HepG2 (cell line): ENCODE data around the gene ABI3BP. TPM values are rescaled to one million over a fixed set of nuclear protein-coding genes. Genes with fewer than 3 reads are reported as not detected.

Experiments
- ATAC-seq: fragments of 200-7000 bp; cut with Tn5 transposase; 3 replicates; pipeline ENCODE4 v1.9.1; 2020; ENCODE audit warnings: mild to moderate bottlenecking, moderate library complexity
- BruUV-seq: library from RNA; stranded (reverse); fragments of 400-500 nt; replicated peaks from 2 replicates; lab custom pipeline; 2021; lab: Mats Ljungman, UMichigan
- CTCF ChIA-PET: fragments of 300-600 bp; formaldehyde crosslinking; extraction: SDS; loops from one replicate; lab custom pipeline; 2021; ENCODE audit warnings: low total read pairs, inconsistent platforms, low intra/inter-chr PET ratio; lab: Yijun Ruan, JAX
- POLR2A ChIA-PET: fragments of 350-600 bp; sonication (Branson Sonifier 250); formaldehyde crosslinking; loops from one replicate; lab custom pipeline; 2020; ENCODE audit warnings: antibody characterized with exemption, inconsistent platforms; lab: Yijun Ruan, JAX
- DNase-seq: peaks from one replicate; pipeline ENCODE4 v3.0.0-alpha.2; 2015; ENCODE audit warnings: low spot score
- FAIRE-seq: peaks from 3 replicates; lab custom pipeline; 2011; peaks lifted over from hg19 to GRCh38; lab: Jason Lieb, UNC
- H2AFZ ChIP-seq: one replicate; pipeline ENCODE4 v1.6.1; 2011; ENCODE audit warnings: low read length, inconsistent platforms
- H3K27ac ChIP-seq: fragments of 300-600 bp; 3 replicates; pipeline ENCODE4 v1.8.0; 2011; ENCODE audit warnings: mixed run types, mild to moderate bottlenecking, mixed read lengths, low read length, inconsistent platforms; ENCODE audit not compliant: insufficient read depth; ENCODE audit errors: extremely low read length
- H3K27me3 ChIP-seq, 2 experiments: fragments of 200-600 bp in 1 of 2; 2 replicates in 1 of 2; 3 replicates in 1 of 2; pipeline versions ENCODE4 v1.6.0 to v1.8.0; 2011; ENCODE audit warnings: low read length in 2 of 2, mild to moderate bottlenecking in 2 of 2, moderate library complexity in 2 of 2, inconsistent platforms in 1 of 2; ENCODE audit not compliant: insufficient read depth in 2 of 2, control insufficient read depth in 1 of 2
- H3K36me3 ChIP-seq, 2 experiments: fragments of 200-600 bp in 1 of 2; replicated peaks in 1 of 2; 2 replicates in 1 of 2; 3 replicates in 1 of 2; pipeline versions ENCODE4 v1.5.1 to v1.8.0; 2011; ENCODE audit warnings: low read length in 2 of 2, inconsistent platforms in 1 of 2; ENCODE audit not compliant: insufficient read depth in 2 of 2, control insufficient read depth in 1 of 2
- H3K4me1 ChIP-seq: 2 replicates; pipeline ENCODE4 v1.5.1; 2012; ENCODE audit warnings: low read length, inconsistent platforms; ENCODE audit not compliant: insufficient read depth
- H3K4me2 ChIP-seq: 2 replicates; pipeline ENCODE4 v1.6.0; 2011; ENCODE audit warnings: low read depth, low read length, inconsistent platforms
- H3K4me3 ChIP-seq, 3 experiments: fragments of 200-600 bp in 1 of 3; sonication (generic), shearing (Covaris generic) in 1 of 3; replicated peaks in 1 of 3; 2 replicates each; pipeline ENCODE4 v1.5.1; 2011 to 2016; ENCODE audit warnings: low read length in 3 of 3, inconsistent platforms in 2 of 3, low read depth in 2 of 3, mild to moderate bottlenecking in 2 of 3, control low read depth in 1 of 3, mixed read lengths in 1 of 3; ENCODE audit not compliant: insufficient read depth in 1 of 3
- H3K79me2 ChIP-seq: one replicate; pipeline ENCODE4 v1.6.1; 2011; ENCODE audit warnings: low read length, inconsistent platforms; ENCODE audit not compliant: insufficient read depth
- H3K9ac ChIP-seq: 2 replicates; pipeline ENCODE4 v1.6.0; 2011; ENCODE audit warnings: mild to moderate bottlenecking, low read depth, low read length, inconsistent platforms; ENCODE audit not compliant: insufficient read depth
- H3K9me3 ChIP-seq: 2 replicates; pipeline ENCODE4 v1.5.1; 2012; ENCODE audit warnings: mild to moderate bottlenecking, low read length
- H4K20me1 ChIP-seq: 2 replicates; pipeline ENCODE4 v1.6.0; 2011; ENCODE audit warnings: inconsistent platforms, mild to moderate bottlenecking, low read length, moderate library complexity; ENCODE audit not compliant: insufficient read depth
- FLYWCH1 ChIP-seq: sonication (generic); formaldehyde crosslinking; IDR thresholded peaks from 2 replicates; pipeline ENCODE4 v1.8.1; 2023; ENCODE audit warnings: mild to moderate bottlenecking, missing genetic modification reagents
- FOXK2 ChIP-seq: fragments of 450-650 bp; IDR thresholded peaks from 2 replicates; pipeline ENCODE4 v1.6.1; 2016
- GABPA ChIP-seq, 2 experiments: IDR thresholded peaks; 2 replicates each; pipeline ENCODE4 v1.6.1; 2011 to 2016; ENCODE audit warnings: low read depth in 2 of 2, low read length in 1 of 2, missing biosample characterization in 1 of 2, missing genetic modification characterization in 1 of 2
- HOXA5 ChIP-seq: sonication (generic); formaldehyde crosslinking; IDR thresholded peaks from 2 replicates; pipeline ENCODE4 v1.4.0; 2020; ENCODE audit warnings: missing genetic modification reagents
- JARID2 ChIP-seq: sonication (generic); formaldehyde crosslinking; IDR thresholded peaks from 2 replicates; pipeline ENCODE4 v1.8.1; 2023; ENCODE audit warnings: missing genetic modification reagents, inconsistent platforms; ENCODE audit not compliant: insufficient replicate concordance
- KLF12 ChIP-seq: sonication (generic); formaldehyde crosslinking; IDR thresholded peaks from 2 replicates; pipeline ENCODE4 v1.4.0; 2020; ENCODE audit warnings: missing genetic modification reagents, borderline replicate concordance
- ONECUT2 ChIP-seq: sonication (generic); formaldehyde crosslinking; IDR thresholded peaks from 2 replicates; pipeline ENCODE4 v1.4.0; 2020; ENCODE audit warnings: missing genetic modification reagents
- ZBTB8A ChIP-seq: sonication (generic); formaldehyde crosslinking; IDR thresholded peaks from 2 replicates; pipeline ENCODE4 v1.4.0; 2020; ENCODE audit warnings: mild to moderate bottlenecking, low read depth, missing genetic modification reagents, borderline replicate concordance
- ZNF317 ChIP-seq: sonication (generic); formaldehyde crosslinking; IDR thresholded peaks from 2 replicates; pipeline ENCODE4 v1.5.0; 2020; ENCODE audit warnings: mild to moderate bottlenecking, missing genetic modification reagents
- ZNF496 ChIP-seq: sonication (generic); formaldehyde crosslinking; IDR thresholded peaks from 2 replicates; pipeline ENCODE4 v1.8.1; 2023; ENCODE audit warnings: mild to moderate bottlenecking, moderate library complexity, missing genetic modification reagents; ENCODE audit not compliant: insufficient replicate concordance
- ZNF780A ChIP-seq: sonication (generic); formaldehyde crosslinking; IDR thresholded peaks from 2 replicates; pipeline ENCODE4 v1.8.0; 2022; ENCODE audit warnings: mild to moderate bottlenecking, missing genetic modification reagents, moderate library complexity
- WGBS: methylation state at CpG from one replicate; pipeline ENCODE4 v1.1.6; 2017; ENCODE audit warnings: low lambda C conversion rate; 5-methylcytosine and 5-hydroxymethylcytosine counted together
- in situ Hi-C: cut with HindIII; loops from 2 replicates; pipeline ENCODE4 v1.10.0; 2017; ENCODE audit warnings: low pct_unique_long_range_greater_than_20kb; ENCODE audit not compliant: extremely low pct_ligation_motif_present
- intact Hi-C: fragments of 100-400 bp; cut with micrococcal nuclease; formaldehyde crosslinking; loops from one replicate; pipeline ENCODE4 v1.10.0; 2022; ENCODE audit not compliant: unreplicated experiment
- polyA plus RNA-seq, 8 experiments: library from polyadenylated mRNA; depleted of rRNA in 3 of 8; stranded (reverse) in 7 of 8; unstranded in 1 of 8; fragments of >200 nt; fragmentation: Illumina TruSeq in 4 of 8; extraction: Trizol in 4 of 8; gene quantifications; 2 replicates each; pipeline versions ENCODE4 v1.2.1 to v1.2.3, GENCODE V29; 2011 to 2016; ENCODE audit warnings: low read depth in 4 of 8, missing spikeins in 1 of 8, mixed read lengths in 1 of 8; ENCODE audit not compliant: insufficient read depth in 1 of 8
- total RNA-seq, 5 experiments: library from RNA; depleted of rRNA; stranded (reverse); fragments of >200 nt; fragmentation: Illumina TruSeq; extraction: Trizol; gene quantifications; 2 replicates each; pipeline ENCODE4 v1.2.3, GENCODE V29; 2016; ENCODE audit warnings: low read depth in 1 of 5
- TF ChIP-seq, protein P1 (sequence below): sonication (generic); formaldehyde crosslinking; IDR thresholded peaks from 2 replicates; pipeline ENCODE4 v1.4.0; 2020; ENCODE audit warnings: mild to moderate bottlenecking, missing genetic modification reagents
- TF ChIP-seq, protein P2 (sequence below): sonication (generic); formaldehyde crosslinking; IDR thresholded peaks from 2 replicates; pipeline ENCODE4 v1.9.0; 2021; ENCODE audit warnings: missing genetic modification reagents, borderline replicate concordance
- TF ChIP-seq, protein P3 (sequence below): sonication (generic); formaldehyde crosslinking; conservative IDR thresholded peaks from 2 replicates; pipeline ENCODE4 v1.8.0; 2022; ENCODE audit warnings: mild to moderate bottlenecking, moderate library complexity, missing genetic modification reagents

The ABI3BP gene
- total and polyA plus RNA-seq, 2 of the 13 experiments (the other 11 are each of a cell fraction or from before 2014, with no cell fraction given): not detected

DNA sequence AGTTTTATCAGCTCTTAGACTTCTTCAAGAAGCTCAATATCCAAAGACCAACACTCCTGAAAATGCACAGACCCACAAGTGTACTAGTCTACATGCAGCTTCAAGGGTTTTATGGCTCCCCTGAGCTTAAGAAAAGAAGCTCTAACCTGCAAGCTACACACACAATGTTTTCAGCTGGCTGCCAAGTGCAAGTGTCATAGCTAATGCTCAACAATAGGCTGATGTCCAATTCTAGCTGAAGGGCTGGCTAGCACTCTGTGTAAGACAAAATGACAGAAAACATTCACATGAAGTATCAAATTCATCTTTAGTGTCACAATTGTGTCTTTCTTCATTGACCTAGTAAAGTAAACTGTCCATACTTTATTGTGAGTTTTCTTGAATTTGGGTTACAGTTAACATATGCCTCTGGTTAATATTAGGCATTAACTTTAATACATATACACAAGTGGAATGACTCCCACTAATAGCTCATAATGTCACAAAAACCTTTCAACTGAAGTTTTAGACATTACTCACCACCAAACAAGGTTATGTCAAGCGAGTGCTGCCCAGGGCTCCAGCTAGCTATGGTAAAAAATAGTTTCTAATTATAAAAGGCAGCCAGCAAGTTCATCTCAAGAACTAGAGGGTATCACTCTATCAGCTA lies 15.1 kb downstream of the ABI3BP start:
- Histone ChIP-seq H4K20me1 (no peaks in the 10 kb centered on the region), H3K36me3 (no peaks in the 10 kb centered on the region), H3K79me2 (no peaks in the 10 kb centered on the region), H3K27ac (no peak overlapping the region), H3K9ac (no peak overlapping the region), H3K4me3 (no peak overlapping the region), H3K9me3 (no peaks in the 10 kb centered on the region), H2AFZ (no peak overlapping the region), H3K4me2 (no peak overlapping the region), H3K27me3 (no peaks in the 10 kb centered on the region; a peak in 1 of 5 replicates), H3K4me1 (no peaks in the 10 kb centered on the region)
- CTCF ChIA-PET: no interaction called here
- TF ChIP-seq, protein P1, sequence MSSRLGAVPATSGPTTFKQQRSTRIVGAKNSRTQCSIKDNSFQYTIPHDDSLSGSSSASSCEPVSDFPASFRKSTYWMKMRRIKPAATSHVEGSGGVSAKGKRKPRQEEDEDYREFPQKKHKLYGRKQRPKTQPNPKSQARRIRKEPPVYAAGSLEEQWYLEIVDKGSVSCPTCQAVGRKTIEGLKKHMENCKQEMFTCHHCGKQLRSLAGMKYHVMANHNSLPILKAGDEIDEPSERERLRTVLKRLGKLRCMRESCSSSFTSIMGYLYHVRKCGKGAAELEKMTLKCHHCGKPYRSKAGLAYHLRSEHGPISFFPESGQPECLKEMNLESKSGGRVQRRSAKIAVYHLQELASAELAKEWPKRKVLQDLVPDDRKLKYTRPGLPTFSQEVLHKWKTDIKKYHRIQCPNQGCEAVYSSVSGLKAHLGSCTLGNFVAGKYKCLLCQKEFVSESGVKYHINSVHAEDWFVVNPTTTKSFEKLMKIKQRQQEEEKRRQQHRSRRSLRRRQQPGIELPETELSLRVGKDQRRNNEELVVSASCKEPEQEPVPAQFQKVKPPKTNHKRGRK (CRISPR knock-in tag): no peak
- TF ChIP-seq FLYWCH1 (no peak), ZBTB8A (CRISPR knock-in tag) (no peak), KLF12 (no peak), ZNF496 (CRISPR knock-in tag) (no peak), JARID2 (CRISPR knock-in tag) (no peak), ONECUT2 (no peak), ZNF317 (CRISPR knock-in tag) (no peak), FOXK2 (no peak), ZNF780A (CRISPR knock-in tag) (no peak), GABPA (IDR thresholded peaks at IDR 0.05; ENCODE audit: low read depth, low read length) (no peak), GABPA (CRISPR knock-in tag; IDR thresholded peaks at IDR 0.05; ENCODE audit: low read depth) (no peak), HOXA5 (CRISPR knock-in tag) (no peak)
- TF ChIP-seq, protein P2, sequence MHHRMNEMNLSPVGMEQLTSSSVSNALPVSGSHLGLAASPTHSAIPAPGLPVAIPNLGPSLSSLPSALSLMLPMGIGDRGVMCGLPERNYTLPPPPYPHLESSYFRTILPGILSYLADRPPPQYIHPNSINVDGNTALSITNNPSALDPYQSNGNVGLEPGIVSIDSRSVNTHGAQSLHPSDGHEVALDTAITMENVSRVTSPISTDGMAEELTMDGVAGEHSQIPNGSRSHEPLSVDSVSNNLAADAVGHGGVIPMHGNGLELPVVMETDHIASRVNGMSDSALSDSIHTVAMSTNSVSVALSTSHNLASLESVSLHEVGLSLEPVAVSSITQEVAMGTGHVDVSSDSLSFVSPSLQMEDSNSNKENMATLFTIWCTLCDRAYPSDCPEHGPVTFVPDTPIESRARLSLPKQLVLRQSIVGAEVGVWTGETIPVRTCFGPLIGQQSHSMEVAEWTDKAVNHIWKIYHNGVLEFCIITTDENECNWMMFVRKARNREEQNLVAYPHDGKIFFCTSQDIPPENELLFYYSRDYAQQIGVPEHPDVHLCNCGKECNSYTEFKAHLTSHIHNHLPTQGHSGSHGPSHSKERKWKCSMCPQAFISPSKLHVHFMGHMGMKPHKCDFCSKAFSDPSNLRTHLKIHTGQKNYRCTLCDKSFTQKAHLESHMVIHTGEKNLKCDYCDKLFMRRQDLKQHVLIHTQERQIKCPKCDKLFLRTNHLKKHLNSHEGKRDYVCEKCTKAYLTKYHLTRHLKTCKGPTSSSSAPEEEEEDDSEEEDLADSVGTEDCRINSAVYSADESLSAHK: no peak
- TF ChIP-seq, protein P3, sequence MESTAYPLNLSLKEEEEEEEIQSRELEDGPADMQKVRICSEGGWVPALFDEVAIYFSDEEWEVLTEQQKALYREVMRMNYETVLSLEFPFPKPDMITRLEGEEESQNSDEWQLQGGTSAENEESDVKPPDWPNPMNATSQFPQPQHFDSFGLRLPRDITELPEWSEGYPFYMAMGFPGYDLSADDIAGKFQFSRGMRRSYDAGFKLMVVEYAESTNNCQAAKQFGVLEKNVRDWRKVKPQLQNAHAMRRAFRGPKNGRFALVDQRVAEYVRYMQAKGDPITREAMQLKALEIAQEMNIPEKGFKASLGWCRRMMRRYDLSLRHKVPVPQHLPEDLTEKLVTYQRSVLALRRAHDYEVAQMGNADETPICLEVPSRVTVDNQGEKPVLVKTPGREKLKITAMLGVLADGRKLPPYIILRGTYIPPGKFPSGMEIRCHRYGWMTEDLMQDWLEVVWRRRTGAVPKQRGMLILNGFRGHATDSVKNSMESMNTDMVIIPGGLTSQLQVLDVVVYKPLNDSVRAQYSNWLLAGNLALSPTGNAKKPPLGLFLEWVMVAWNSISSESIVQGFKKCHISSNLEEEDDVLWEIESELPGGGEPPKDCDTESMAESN: no peak
- DNase-seq: no peak
- BruUV-seq: no TSS peak
- intact Hi-C loops: no loop called here
- FAIRE-seq: no peak
- in situ Hi-C loops: no loop called here
- POLR2A ChIA-PET: no interaction called here
- 0% methylated on average over 1 of the region's 1 CpG for WGBS
- no peak for ATAC-seq
